Adipocyte (in vitro differentiated cells): Measurements from ENCODE around the gene VIP.

Experiments
- DNase-seq: peaks from one replicate; pipeline ENCODE4 v3.0.0-alpha.2; 2015; ENCODE audit warnings: low read depth
- H3K27me3 ChIP-seq: replicated peaks from 2 replicates; pipeline ENCODE4 v1.7.0; 2013; ENCODE audit warnings: mild to moderate bottlenecking, low read length, moderate library complexity; ENCODE audit not compliant: control insufficient read depth, insufficient read depth
- H3K36me3 ChIP-seq: 2 replicates; pipeline ENCODE4 v1.7.0; 2013; ENCODE audit warnings: low read length, mild to moderate bottlenecking, moderate library complexity; ENCODE audit not compliant: control insufficient read depth, insufficient read depth, severe bottlenecking
- H3K4me1 ChIP-seq: 2 replicates; pipeline ENCODE4 v1.7.0; 2013; ENCODE audit warnings: mild to moderate bottlenecking, low read length, moderate library complexity; ENCODE audit not compliant: control insufficient read depth, insufficient read depth
- H3K4me3 ChIP-seq: 2 replicates; pipeline ENCODE4 v1.7.0; 2013; ENCODE audit warnings: mild to moderate bottlenecking, low read length, moderate library complexity
- H3K9ac ChIP-seq: 2 replicates; pipeline ENCODE4 v1.7.0; 2013; ENCODE audit warnings: mild to moderate bottlenecking, low read length, moderate library complexity
- H3K9me3 ChIP-seq: 2 replicates; pipeline ENCODE4 v1.7.0; 2013; ENCODE audit warnings: mild to moderate bottlenecking, low read length, moderate library complexity; ENCODE audit not compliant: control insufficient read depth

VIP gene

GRCh38 chr6:152734630-152735029 is 16.0 kb upstream of the VIP start:
- Histone ChIP-seq H3K9ac (no peak overlapping the region), H3K36me3 (no peaks in the 10 kb centered on the region), H3K4me3 (no peak overlapping the region), H3K9me3 (peaks cover 10% of the 10 kb centered on the region), H3K27me3 (no peaks in the 10 kb centered on the region), H3K4me1 (no peaks in the 10 kb centered on the region)
- DNase-seq: no peak

- DNase-seq: no peak
- Histone ChIP-seq H3K4me3 (no peak overlapping the region), H3K36me3 (no peaks in the 10 kb centered on the region), H3K4me1 (no peaks in the 10 kb centered on the region), H3K9ac (no peak overlapping the region), H3K27me3 (no peaks in the 10 kb centered on the region), H3K9me3 (peaks cover 10% of the 10 kb centered on the region)
These were observed 13.8 kb upstream of the VIP start for GRCh38 chr6:152736687-152737273.

GRCh38 chr6:152745509-152746171 is 5.0 kb upstream of the VIP start:
- Histone ChIP-seq H3K4me1 (no peaks in the 10 kb centered on the region), H3K4me3 (no peak overlapping the region), H3K9ac (no peak overlapping the region), H3K27me3 (no peaks in the 10 kb centered on the region), H3K36me3 (no peaks in the 10 kb centered on the region), H3K9me3 (no peaks in the 10 kb centered on the region)
- no peak for DNase-seq

- no peaks in the 10 kb centered on the region for H3K36me3 ChIP-seq
- peak; percentile 36 for DNase-seq
These were observed 4.4 kb upstream of the VIP start for GRCh38 chr6:152746172-152746553.

GRCh38 chr6:152748843-152749242 is 1.8 kb upstream of the VIP start:
- DNase-seq: peak; percentile 55
- Histone ChIP-seq H3K9me3 (no peaks in the 10 kb centered on the region), H3K4me3 (no peak overlapping the region), H3K4me1 (no peaks in the 10 kb centered on the region), H3K27me3 (no peaks in the 10 kb centered on the region), H3K9ac (no peak overlapping the region), H3K36me3 (no peaks in the 10 kb centered on the region)

More at GRCh38 chr6:152746172-152746553, 4.4 kb upstream of the VIP start:
- Histone ChIP-seq H3K9ac (no peak overlapping the region), H3K4me1 (no peaks in the 10 kb centered on the region), H3K27me3 (no peaks in the 10 kb centered on the region), H3K9me3 (no peaks in the 10 kb centered on the region), H3K4me3 (no peak overlapping the region)

- Histone ChIP-seq H3K27me3 (no peaks in the 10 kb centered on the region), H3K9ac (no peak overlapping the region), H3K36me3 (no peaks in the 10 kb centered on the region), H3K9me3 (no peaks in the 10 kb centered on the region), H3K4me3 (no peak overlapping the region), H3K4me1 (no peaks in the 10 kb centered on the region)
- no peak for DNase-seq
These were observed 1.3 kb upstream of the VIP start for GRCh38 chr6:152749336-152749735.

GRCh38 chr6:152765331-152765730 is 14.7 kb downstream of the VIP start:
- no peaks in the 10 kb centered on the region for H3K4me1 ChIP-seq
- peaks cover 8% of the 10 kb centered on the region for H3K27me3 ChIP-seq
- no peak overlapping the region for H3K9ac ChIP-seq
- H3K9me3 ChIP-seq: no peaks in the 10 kb centered on the region
- DNase-seq: no peak
- no peak overlapping the region for H3K4me3 ChIP-seq
- no peaks in the 10 kb centered on the region for H3K36me3 ChIP-seq

GRCh38 chr6:152769159-152769558 is 18.6 kb downstream of the VIP start:
- H3K4me3 ChIP-seq: no peak overlapping the region
- DNase-seq: no peak
- no peak overlapping the region for H3K9ac ChIP-seq
- no peaks in the 10 kb centered on the region for H3K36me3 ChIP-seq
- no peaks in the 10 kb centered on the region for H3K9me3 ChIP-seq
- H3K27me3 ChIP-seq: peaks cover 8% of the 10 kb centered on the region
- H3K4me1 ChIP-seq: no peaks in the 10 kb centered on the region

GRCh38 chr6:152769993-152770392 is 19.4 kb downstream of the VIP start:
- peaks cover 8% of the 10 kb centered on the region for H3K27me3 ChIP-seq
- no peaks in the 10 kb centered on the region for H3K9me3 ChIP-seq
- H3K4me3 ChIP-seq: no peak overlapping the region
- DNase-seq: no peak
- no peaks in the 10 kb centered on the region for H3K4me1 ChIP-seq
- H3K9ac ChIP-seq: no peak overlapping the region
- H3K36me3 ChIP-seq: no peaks in the 10 kb centered on the region

GRCh38 chr6:152771061-152771687 is 20.6 kb downstream of the VIP start:
- Histone ChIP-seq H3K9me3 (no peaks in the 10 kb centered on the region), H3K27me3 (peaks cover 8% of the 10 kb centered on the region), H3K4me3 (no peak overlapping the region), H3K36me3 (no peaks in the 10 kb centered on the region), H3K4me1 (no peaks in the 10 kb centered on the region), H3K9ac (no peak overlapping the region)
- no peak for DNase-seq

- no peaks in the 10 kb centered on the region for H3K36me3 ChIP-seq
- no peak for DNase-seq
- no peak overlapping the region for H3K9ac ChIP-seq
These were observed 24.8 kb downstream of the VIP start for GRCh38 chr6:152775428-152775827.

More at GRCh38 chr6:152775428-152775827, 24.8 kb downstream of the VIP start:
- H3K9me3 ChIP-seq: no peaks in the 10 kb centered on the region
- no peaks in the 10 kb centered on the region for H3K27me3 ChIP-seq
- no peaks in the 10 kb centered on the region for H3K4me1 ChIP-seq
- H3K4me3 ChIP-seq: no peak overlapping the region
